Activated CD4-positive, alpha-beta T cell treated with anti-CD3 and anti-CD28 coated beads for 36 hours (primary cell): ENCODE results near the gene CCDC178. TPM values are rescaled to one million over a fixed set of nuclear protein-coding genes. Genes with fewer than 3 reads are reported as not detected.
A peak's percentile ranks its signal among the peaks of the same experiment; 100 is the strongest.
"Not testable (repeated sequence)": the region's sequence is repeated elsewhere in the genome, so short reads cannot be mapped to it uniquely, and the experiment has no call there.

ENCODE experiments used
- ATAC-seq: fragments of 200-7000 bp; cut with Tn5 transposase; one replicate; pipeline ENCODE4 v1.10.0; 2021; ENCODE audit warnings: mild to moderate bottlenecking, moderate library complexity
- CTCF ChIA-PET: fragments of 350-600 bp; sonication (Branson Sonifier 250); formaldehyde crosslinking; loops from one replicate; lab custom pipeline; 2021; ENCODE audit warnings: antibody characterized with exemption; lab: Charles Lee
- POLR2A ChIA-PET: fragments of 350-600 bp; sonication (Branson Sonifier 250); formaldehyde crosslinking; loops from one replicate; lab custom pipeline; 2021; ENCODE audit warnings: antibody characterized with exemption, inconsistent platforms; lab: Charles Lee
- DNase-seq: peaks from one replicate; pipeline ENCODE4 v3.0.0-alpha.2; 2020
- H3K27ac Mint-ChIP-seq: one replicate; pipeline ENCODE4 v1.8.0; 2021; ENCODE audit warnings: mixed read lengths
- H3K27me3 Mint-ChIP-seq: one replicate; pipeline ENCODE4 v1.8.0; 2021; ENCODE audit warnings: mixed read lengths
- H3K36me3 Mint-ChIP-seq: one replicate; pipeline ENCODE4 v1.8.0; 2021; ENCODE audit warnings: low read depth, mixed read lengths
- H3K4me1 Mint-ChIP-seq: one replicate; pipeline ENCODE4 v1.8.0; 2021; ENCODE audit warnings: mixed read lengths
- H3K4me3 Mint-ChIP-seq: one replicate; pipeline ENCODE4 v1.8.0; 2021; ENCODE audit warnings: mild to moderate bottlenecking, moderate library complexity, mixed read lengths
- H3K9me3 Mint-ChIP-seq: one replicate; pipeline ENCODE4 v1.8.0; 2021; ENCODE audit warnings: low read depth, mixed read lengths
- intact Hi-C, 2 experiments: fragments of 100-400 bp; cut with DNase I in 1 of 2; cut with micrococcal nuclease in 1 of 2; formaldehyde crosslinking; loops; one replicate each; pipeline versions ENCODE4 v1.14.2 to v1.15.1; 2022 to 2024; cut with DNase I, micrococcal nuclease
- total RNA-seq, 2 experiments: library from RNA; stranded (reverse); gene quantifications; one replicate each; pipeline ENCODE4 v1.2.3, GENCODE V29; 2021

CCDC178 gene
- total RNA-seq, 2 experiments from 2014 or later = not detected

DNA sequence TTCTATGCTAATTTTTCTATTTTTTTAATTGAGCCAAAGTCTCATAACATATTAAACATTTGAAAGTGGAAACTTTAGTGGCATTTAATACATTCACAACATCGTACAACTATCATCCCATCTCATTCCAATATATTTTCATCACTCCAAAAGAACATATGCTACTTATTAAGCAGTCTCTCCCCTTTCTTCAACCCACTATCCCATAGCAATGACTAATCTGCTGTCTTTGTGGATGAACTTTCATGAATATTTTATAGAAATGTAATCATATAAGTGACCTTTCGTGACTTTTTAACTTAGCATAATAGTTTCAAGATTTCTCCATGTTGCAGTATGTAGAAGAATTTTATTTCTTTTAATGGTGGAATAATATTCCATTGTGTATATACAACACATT is 90.3 kb downstream of the CCDC178 start:
- ATAC-seq (no peak), DNase-seq (no peak)
- peaks cover 8% of the 10 kb centered on the region for H3K9me3 Mint-ChIP-seq
- no peaks in the 10 kb centered on the region for H3K4me1 Mint-ChIP-seq
- no peak overlapping the region for H3K4me3 Mint-ChIP-seq
- H3K36me3 Mint-ChIP-seq = no peaks in the 10 kb centered on the region
- intact Hi-C loops = no loop called here
- ChIA-PET CTCF (no interaction called here), POLR2A (no interaction called here)
- no peaks in the 10 kb centered on the region for H3K27me3 Mint-ChIP-seq
- H3K27ac Mint-ChIP-seq = no peak overlapping the region

DNA sequence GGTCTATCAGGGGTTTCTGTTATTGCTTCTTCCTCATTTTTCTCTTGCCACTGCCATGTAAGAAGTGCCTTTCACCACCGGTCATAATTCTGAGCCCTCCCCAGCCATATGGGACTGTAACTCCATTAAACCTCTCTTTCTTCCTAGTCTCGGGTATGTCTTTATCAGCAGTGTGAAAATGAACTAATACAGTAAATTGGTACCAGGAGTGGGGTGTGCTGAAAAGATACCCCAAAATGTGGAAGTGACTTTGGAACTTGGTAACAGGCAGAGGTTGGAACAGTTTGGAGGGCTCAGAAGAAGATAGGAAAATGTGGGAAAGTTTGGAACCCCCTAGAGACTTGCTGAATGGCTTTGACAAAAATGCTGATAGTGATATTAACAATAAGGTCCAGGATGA is 100.8 kb downstream of the CCDC178 start:
- H3K27me3 Mint-ChIP-seq, H3K4me1 Mint-ChIP-seq, POLR2A ChIA-PET: not testable (repeated sequence)

DNA sequence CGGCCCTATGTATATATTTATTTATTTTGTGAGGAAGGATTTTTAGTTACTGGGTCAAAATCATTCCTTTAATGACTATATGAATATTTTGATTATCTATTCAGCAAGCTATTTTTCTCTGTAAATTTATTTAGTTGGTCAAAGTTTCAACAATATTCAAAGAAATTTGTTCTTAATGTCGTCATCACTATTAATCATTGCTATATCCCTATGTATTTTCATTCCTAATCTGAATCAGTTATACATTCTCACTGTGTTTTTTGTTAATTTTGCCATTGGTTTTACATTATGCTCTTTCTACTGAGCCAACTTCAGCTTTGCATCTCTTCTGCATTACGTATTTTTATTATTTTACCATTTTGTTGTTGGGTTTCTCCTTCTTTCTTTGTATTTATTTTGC is 105.7 kb downstream of the CCDC178 start:
- no peak for ATAC-seq
- CTCF ChIA-PET = no interaction called here
- H3K9me3 Mint-ChIP-seq = peaks cover 9% of the 10 kb centered on the region
- no peaks in the 10 kb centered on the region for H3K4me1 Mint-ChIP-seq
- no peak for DNase-seq
- no peaks in the 10 kb centered on the region for H3K27me3 Mint-ChIP-seq
- H3K4me3 Mint-ChIP-seq = no peak overlapping the region
- H3K27ac Mint-ChIP-seq = no peak overlapping the region
- H3K36me3 Mint-ChIP-seq = no peaks in the 10 kb centered on the region
- POLR2A ChIA-PET = no interaction called here
- intact Hi-C loops = no loop called here

More for the DNA sequence above, 100.8 kb downstream of the CCDC178 start:
- ATAC-seq, H3K27ac Mint-ChIP-seq, H3K36me3 Mint-ChIP-seq, intact Hi-C loops, H3K4me3 Mint-ChIP-seq, CTCF ChIA-PET, DNase-seq: not testable (repeated sequence)
- H3K9me3 Mint-ChIP-seq = peaks cover 16% of the 10 kb centered on the region

DNA sequence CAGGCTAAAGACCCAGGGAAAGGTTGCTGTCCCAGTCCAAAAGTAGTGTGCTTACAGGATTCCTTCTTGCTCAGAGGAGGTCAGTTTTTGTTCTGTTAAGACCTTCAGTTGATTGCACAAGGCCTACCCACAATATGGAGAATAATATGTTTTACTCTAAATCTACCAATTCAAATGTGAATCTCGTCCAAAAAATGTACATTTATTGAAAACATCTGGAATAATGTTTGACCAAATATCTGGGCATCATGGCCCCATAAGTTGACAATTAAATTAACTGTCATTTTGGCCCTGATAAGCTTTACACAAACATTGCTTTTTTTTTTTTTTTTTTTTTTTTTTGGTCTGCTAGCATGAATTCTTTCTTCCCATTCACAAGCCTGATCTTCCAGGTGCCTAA is 109.8 kb downstream of the CCDC178 start:
- intact Hi-C loops = no loop called here
- Mint-ChIP-seq H3K9me3 (peaks cover 1% of the 10 kb centered on the region), H3K4me3 (no peak overlapping the region)

DNA sequence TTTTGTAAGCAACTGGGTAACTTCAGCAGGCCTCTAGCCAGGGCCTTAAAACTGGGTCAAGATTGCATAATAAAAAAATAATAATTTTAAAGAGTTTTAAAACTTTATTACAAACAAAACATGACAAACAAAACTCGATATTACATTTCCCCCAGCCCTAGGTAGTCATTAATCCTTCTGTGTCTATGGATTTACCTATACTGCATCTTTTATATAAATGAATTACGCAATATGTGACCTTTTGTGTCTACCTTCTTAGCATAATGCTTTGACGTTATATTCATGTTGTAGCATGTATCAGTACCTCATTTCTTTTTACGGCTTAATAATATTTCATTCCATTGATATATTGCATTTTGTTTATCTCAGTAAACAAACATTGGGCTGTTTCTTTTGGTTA is 113.5 kb downstream of the CCDC178 start:
- DNase-seq (no peak), ATAC-seq (no peak)
- Mint-ChIP-seq H3K36me3 (no peaks in the 10 kb centered on the region), H3K4me3 (no peak overlapping the region), H3K27ac (no peak overlapping the region), H3K4me1 (no peaks in the 10 kb centered on the region), H3K9me3 (peaks cover 1% of the 10 kb centered on the region), H3K27me3 (no peaks in the 10 kb centered on the region)
- POLR2A ChIA-PET = no interaction called here
- intact Hi-C loops = no loop called here
- CTCF ChIA-PET = no interaction called here

More for the DNA sequence above, 109.8 kb downstream of the CCDC178 start:
- ATAC-seq (no peak), DNase-seq (no peak)
- Mint-ChIP-seq H3K27ac (no peak overlapping the region), H3K4me1 (no peaks in the 10 kb centered on the region), H3K36me3 (no peaks in the 10 kb centered on the region), H3K27me3 (no peaks in the 10 kb centered on the region)
- ChIA-PET CTCF (no interaction called here), POLR2A (no interaction called here)

DNA sequence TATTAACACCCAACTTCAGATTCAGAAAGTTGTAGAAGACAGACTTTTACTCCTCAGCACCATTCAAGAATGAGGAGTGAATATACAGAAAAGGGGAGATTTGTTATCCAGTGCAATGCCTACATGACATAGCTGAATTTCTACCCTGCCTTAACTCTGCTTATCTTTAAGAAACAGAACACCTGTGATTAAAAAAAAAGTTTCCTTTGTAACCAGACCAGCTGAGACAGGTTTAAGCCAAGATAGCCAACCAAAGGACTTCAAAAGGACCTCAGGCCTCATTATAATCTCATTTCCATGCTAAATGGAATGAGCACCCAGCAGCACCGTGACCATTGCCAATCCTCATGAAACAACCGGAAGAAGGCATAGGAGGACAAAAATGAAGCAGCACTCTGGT is 122.9 kb downstream of the CCDC178 start:
- POLR2A ChIA-PET = no interaction called here
- CTCF ChIA-PET = no interaction called here
- Mint-ChIP-seq H3K36me3 (no peaks in the 10 kb centered on the region), H3K4me3 (no peak overlapping the region), H3K9me3 (peaks cover 7% of the 10 kb centered on the region), H3K27me3 (no peaks in the 10 kb centered on the region), H3K27ac (no peak overlapping the region), H3K4me1 (no peaks in the 10 kb centered on the region)
- no peak for DNase-seq
- ATAC-seq = no peak
- intact Hi-C loops = no loop called here

DNA sequence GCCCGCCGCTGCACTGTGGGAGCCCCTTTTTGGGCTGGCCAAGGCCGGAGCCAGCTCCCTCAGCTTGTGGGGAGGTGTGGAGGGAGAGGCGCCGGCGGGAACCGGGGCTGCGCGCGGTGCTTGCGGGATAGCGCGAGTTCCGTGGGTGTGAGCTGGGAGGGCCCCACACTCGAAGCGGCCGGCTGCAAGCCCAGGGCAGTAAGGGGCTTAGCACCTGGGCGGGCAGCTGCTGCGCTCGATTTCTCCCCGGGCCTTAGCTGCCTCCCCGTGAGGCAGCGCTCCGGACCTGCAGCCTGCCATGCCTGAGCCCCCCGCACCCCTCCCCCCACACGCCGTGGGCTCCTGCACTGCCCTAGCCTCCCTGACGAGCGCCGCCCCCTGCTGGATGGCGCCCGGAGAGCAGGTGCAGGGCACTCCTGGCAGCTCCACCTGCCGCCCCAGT is 124.4 kb downstream of the CCDC178 start:
- Mint-ChIP-seq H3K9me3 (peaks cover 8% of the 10 kb centered on the region), H3K4me3 (no peak overlapping the region), H3K36me3 (no peaks in the 10 kb centered on the region), H3K27ac (no peak overlapping the region), H3K27me3 (no peaks in the 10 kb centered on the region), H3K4me1 (no peaks in the 10 kb centered on the region)
- intact Hi-C loops = no loop called here
- POLR2A ChIA-PET = interaction anchor here (0.6 kb wide), 1 partner anchor 808 kb away, joined by 6 read pairs; no protein-coding TSS in a partner anchor
- DNase-seq = peak; percentile 7
- CTCF ChIA-PET = no interaction called here
- no peak for ATAC-seq

DNA sequence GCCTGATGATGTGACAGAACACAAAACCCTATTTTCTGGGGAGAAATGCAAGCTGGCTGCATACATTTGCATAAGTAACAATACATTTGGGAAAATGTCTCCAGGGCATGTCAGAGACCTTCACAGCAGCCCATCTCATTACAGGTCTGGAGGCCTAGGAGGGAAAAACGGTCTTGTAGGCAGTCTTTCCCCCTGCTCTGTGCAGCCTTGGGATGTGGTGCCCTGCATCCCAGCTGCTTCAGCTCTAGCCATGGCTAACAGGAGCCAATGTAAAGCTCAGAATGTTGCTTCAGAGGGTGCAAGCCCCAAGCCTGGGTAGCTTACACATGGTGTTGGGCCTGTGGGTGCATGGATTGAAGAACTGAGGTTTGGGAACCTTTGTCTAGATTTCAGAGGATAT is 133.0 kb downstream of the CCDC178 start:
- no peak for ATAC-seq

DNA sequence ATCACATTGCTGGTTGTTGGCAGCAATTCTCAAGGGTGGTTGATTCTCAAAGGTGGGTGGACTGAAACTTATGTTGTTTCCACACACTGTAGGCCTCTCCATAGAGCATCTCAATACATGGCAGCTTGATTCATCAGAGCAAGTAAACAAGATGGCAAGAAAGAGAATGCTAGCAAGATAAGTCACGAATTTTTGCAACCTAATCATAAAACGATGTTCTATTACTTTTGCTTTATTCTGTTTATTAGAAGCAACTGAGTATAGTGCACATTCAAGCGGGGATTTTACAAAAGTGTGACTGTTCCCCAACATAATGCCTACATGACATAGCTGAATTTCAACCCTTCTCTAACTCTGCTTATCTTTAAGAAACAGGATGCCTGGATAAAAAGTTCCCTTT is 136.2 kb downstream of the CCDC178 start:
- ChIA-PET POLR2A (no interaction called here), CTCF (no interaction called here)
- Mint-ChIP-seq H3K27me3 (no peaks in the 10 kb centered on the region), H3K4me1 (no peaks in the 10 kb centered on the region), H3K36me3 (no peaks in the 10 kb centered on the region), H3K27ac (no peak overlapping the region), H3K4me3 (no peak overlapping the region), H3K9me3 (peaks cover 12% of the 10 kb centered on the region)
- intact Hi-C loops = no loop called here
- ATAC-seq (no peak), DNase-seq (no peak)

More for the DNA sequence above, 133.0 kb downstream of the CCDC178 start:
- intact Hi-C loops = no loop called here
- no peak for DNase-seq
- H3K27me3 Mint-ChIP-seq = no peaks in the 10 kb centered on the region
- POLR2A ChIA-PET = no interaction called here
- H3K9me3 Mint-ChIP-seq = peaks cover 4% of the 10 kb centered on the region
- no peaks in the 10 kb centered on the region for H3K36me3 Mint-ChIP-seq
- H3K4me1 Mint-ChIP-seq = no peaks in the 10 kb centered on the region
- H3K4me3 Mint-ChIP-seq = no peak overlapping the region
- H3K27ac Mint-ChIP-seq = no peak overlapping the region
- CTCF ChIA-PET = no interaction called here

DNA sequence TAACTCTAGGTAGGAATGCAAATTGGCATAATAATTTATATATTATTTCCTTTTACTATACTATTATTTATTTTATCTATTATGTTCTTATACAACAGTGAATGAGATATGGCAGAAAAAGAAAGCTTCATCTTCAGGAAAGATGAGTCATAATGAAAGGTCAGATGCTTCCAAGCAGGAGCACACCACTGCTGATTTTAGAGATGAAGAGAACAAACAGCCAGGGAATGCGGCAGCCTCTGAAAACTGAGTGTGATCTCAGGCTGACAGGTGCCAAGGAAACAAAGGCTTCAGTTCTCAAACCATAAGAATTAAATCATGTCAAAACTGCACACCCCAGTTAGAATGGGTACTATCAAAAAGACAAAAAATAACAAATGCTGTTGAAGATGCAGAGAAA is 149.0 kb downstream of the CCDC178 start:
- intact Hi-C loops = no loop called here
- DNase-seq (no peak), ATAC-seq (no peak)
- POLR2A ChIA-PET = no interaction called here
- Mint-ChIP-seq H3K27me3 (no peaks in the 10 kb centered on the region), H3K36me3 (no peaks in the 10 kb centered on the region), H3K27ac (no peak overlapping the region), H3K4me3 (no peak overlapping the region), H3K9me3 (peaks cover 3% of the 10 kb centered on the region), H3K4me1 (no peaks in the 10 kb centered on the region)
- CTCF ChIA-PET = no interaction called here

DNA sequence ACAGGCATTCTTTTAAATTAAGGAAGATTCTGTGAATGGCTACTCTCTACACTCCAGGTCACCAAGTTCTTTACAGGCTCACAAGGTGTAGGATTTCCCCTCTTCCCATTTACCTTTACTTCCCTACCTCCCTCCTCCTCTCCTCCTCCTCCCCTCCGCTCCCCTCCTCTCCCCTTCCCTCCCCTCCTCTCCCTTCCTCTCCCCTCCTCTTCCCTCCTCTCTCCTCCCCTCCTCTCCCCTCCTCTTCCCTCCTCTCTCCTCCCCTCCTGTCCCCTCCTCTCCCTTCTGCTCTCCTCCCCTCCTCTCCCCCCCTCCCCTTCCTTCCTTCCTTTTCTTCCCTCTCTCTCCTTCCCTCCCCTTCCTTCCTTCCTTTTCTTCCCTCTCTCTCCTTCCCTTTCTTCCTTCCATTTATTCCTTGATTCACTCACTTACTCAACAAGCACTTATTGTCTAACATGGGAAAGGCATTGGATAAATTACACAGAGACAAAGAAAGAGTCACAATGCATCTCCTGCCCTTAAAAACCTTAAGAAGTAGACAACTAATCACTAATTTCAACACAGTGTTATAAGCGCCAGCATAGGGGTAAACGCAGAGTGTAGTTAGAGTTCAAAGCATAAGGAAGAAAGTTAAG is 152.3 kb downstream of the CCDC178 start:
- ChIA-PET CTCF (no interaction called here), POLR2A (no interaction called here)
- DNase-seq (no peak), ATAC-seq (no peak)
- Mint-ChIP-seq H3K4me1 (no peaks in the 10 kb centered on the region), H3K9me3 (peaks cover 2% of the 10 kb centered on the region), H3K27ac (no peak overlapping the region), H3K27me3 (no peaks in the 10 kb centered on the region), H3K4me3 (no peak overlapping the region), H3K36me3 (no peaks in the 10 kb centered on the region)
- intact Hi-C loops = no loop called here

DNA sequence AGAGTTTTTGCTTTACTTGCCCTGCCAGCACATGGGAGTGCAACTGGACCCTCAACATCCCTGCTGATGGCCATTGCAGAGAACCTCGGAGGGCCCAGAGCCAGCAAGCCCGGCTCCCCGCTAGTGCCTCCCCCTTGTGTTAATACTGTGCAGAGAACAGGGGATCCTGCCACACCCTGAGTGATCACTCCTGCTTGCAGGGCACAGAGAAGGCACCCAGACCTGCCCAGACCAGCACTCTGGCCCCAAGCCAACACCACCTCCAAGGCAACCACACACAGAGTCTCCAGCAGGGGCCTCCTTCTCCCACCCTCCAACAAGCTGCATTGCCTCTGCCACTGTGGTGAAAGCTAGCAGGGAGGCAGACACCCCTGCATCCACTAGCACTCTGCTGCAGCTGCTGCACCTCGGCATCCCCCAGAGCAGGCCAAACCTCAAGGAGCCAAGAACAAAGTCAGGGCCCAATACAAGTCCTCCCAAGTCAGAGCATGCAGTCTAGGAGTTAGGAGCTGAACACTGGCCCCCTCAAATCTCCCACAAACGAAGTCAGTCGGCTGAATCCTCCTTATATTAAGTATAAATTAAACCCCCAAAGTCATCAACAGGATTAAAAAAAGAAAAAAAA is 157.7 kb downstream of the CCDC178 start:
- DNase-seq = no peak

More for the DNA sequence above, 157.7 kb downstream of the CCDC178 start:
- ATAC-seq = no peak
- Mint-ChIP-seq H3K36me3 (no peaks in the 10 kb centered on the region), H3K27me3 (no peaks in the 10 kb centered on the region), H3K27ac (no peak overlapping the region), H3K4me1 (no peaks in the 10 kb centered on the region), H3K4me3 (no peak overlapping the region), H3K9me3 (peaks cover 3% of the 10 kb centered on the region)
- POLR2A ChIA-PET = no interaction called here
- intact Hi-C loops = no loop called here
- CTCF ChIA-PET = interaction anchor here (0.8 kb wide), 1 partner anchor 938 kb away, joined by 3 read pairs; no protein-coding TSS in a partner anchor
